Parathyroid adenoma (tissue), 2 donors: ENCODE measurements around the gene SMG7.
"Not testable (repeated sequence)": the region's sequence is repeated elsewhere in the genome, so short reads cannot be mapped to it uniquely, and the experiment has no call there.

ENCODE experiments used
- H2AFZ ChIP-seq: fragments of 300-600 bp; sonication (generic); one replicate; pipeline ENCODE4 v1.7.0; 2017; ENCODE audit warnings: antibody characterized with exemption, mild to moderate bottlenecking
- H3K27ac ChIP-seq: fragments of 300-600 bp; sonication (generic); one replicate; pipeline ENCODE4 v1.7.0; 2017
- H3K27me3 ChIP-seq: fragments of 300-600 bp; sonication (generic); one replicate; pipeline ENCODE4 v1.7.0; 2017; ENCODE audit warnings: low read length; ENCODE audit not compliant: control insufficient read depth, insufficient read depth
- H3K36me3 ChIP-seq: fragments of 300-600 bp; sonication (generic); one replicate; pipeline ENCODE4 v1.7.0; 2017; ENCODE audit warnings: low read length; ENCODE audit not compliant: control insufficient read depth, insufficient read depth
- H3K4me1 ChIP-seq: fragments of 300-600 bp; sonication (generic); one replicate; pipeline ENCODE4 v1.7.0; 2017; ENCODE audit warnings: control low read depth
- H3K4me2 ChIP-seq: fragments of 300-600 bp; sonication (generic); one replicate; pipeline ENCODE4 v1.7.0; 2017; ENCODE audit warnings: low read length
- H3K4me3 ChIP-seq: fragments of 300-600 bp; sonication (generic); one replicate; pipeline ENCODE4 v1.7.0; 2017; ENCODE audit warnings: low read depth, low read length
- H3K79me2 ChIP-seq: fragments of 300-600 bp; sonication (generic); one replicate; pipeline ENCODE4 v1.7.0; 2017; ENCODE audit warnings: control low read depth
- H3K9ac ChIP-seq: fragments of 300-600 bp; sonication (generic); one replicate; pipeline ENCODE4 v1.7.0; 2017; ENCODE audit warnings: mild to moderate bottlenecking
- H3K9me3 ChIP-seq: fragments of 300-600 bp; sonication (generic); one replicate; pipeline ENCODE4 v1.7.0; 2017; ENCODE audit warnings: low read length; ENCODE audit not compliant: control insufficient read depth
- TF ChIP-seq, protein P1 (sequence below): fragments of 300-600 bp; sonication (generic); IDR thresholded peaks from one replicate; pipeline ENCODE4 v1.7.0; 2017; ENCODE audit warnings: antibody characterized with exemption, mild to moderate bottlenecking
- donor health status: primary hyperparathyroidism.

Gene SMG7

GRCh38 chr1:183472488-183473216, at the start of gene SMG7:
Gene SMG7, plus strand, starts transcription at chr1:183472499. Its CDS starts 122 bp downstream, at chr1:183472621.
- Histone ChIP-seq H3K36me3 (no peaks in the 10 kb centered on the region), H3K4me3 (peak within 1 kb of the TSS; percentile 95), H3K27ac (peak within 1 kb of the TSS; percentile 98), H3K27me3 (no peaks in the 10 kb centered on the region), H3K4me1 (no peaks in the 10 kb centered on the region), H2AFZ (peak within 1 kb of the TSS; percentile 98), H3K9me3 (no peaks in the 10 kb centered on the region), H3K9ac (peak within 1 kb of the TSS; percentile 84), H3K4me2 (peak within 1 kb of the TSS; percentile 97), H3K79me2 (peaks cover 15% of the 10 kb centered on the region)
- TF ChIP-seq, protein P1, sequence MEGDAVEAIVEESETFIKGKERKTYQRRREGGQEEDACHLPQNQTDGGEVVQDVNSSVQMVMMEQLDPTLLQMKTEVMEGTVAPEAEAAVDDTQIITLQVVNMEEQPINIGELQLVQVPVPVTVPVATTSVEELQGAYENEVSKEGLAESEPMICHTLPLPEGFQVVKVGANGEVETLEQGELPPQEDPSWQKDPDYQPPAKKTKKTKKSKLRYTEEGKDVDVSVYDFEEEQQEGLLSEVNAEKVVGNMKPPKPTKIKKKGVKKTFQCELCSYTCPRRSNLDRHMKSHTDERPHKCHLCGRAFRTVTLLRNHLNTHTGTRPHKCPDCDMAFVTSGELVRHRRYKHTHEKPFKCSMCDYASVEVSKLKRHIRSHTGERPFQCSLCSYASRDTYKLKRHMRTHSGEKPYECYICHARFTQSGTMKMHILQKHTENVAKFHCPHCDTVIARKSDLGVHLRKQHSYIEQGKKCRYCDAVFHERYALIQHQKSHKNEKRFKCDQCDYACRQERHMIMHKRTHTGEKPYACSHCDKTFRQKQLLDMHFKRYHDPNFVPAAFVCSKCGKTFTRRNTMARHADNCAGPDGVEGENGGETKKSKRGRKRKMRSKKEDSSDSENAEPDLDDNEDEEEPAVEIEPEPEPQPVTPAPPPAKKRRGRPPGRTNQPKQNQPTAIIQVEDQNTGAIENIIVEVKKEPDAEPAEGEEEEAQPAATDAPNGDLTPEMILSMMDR = no peak

GRCh38 chr1:183423541-183423940, 48.8 kb upstream of the SMG7 start:
- no peaks in the 10 kb centered on the region for H3K36me3 ChIP-seq
- H2AFZ ChIP-seq = no peak overlapping the region
- H3K79me2 ChIP-seq = no peaks in the 10 kb centered on the region
- H3K4me2 ChIP-seq = no peak overlapping the region
- no peak overlapping the region for H3K4me3 ChIP-seq
- H3K9ac ChIP-seq = no peak overlapping the region
- no peaks in the 10 kb centered on the region for H3K27me3 ChIP-seq
- no peak overlapping the region for H3K27ac ChIP-seq
- H3K4me1 ChIP-seq = no peaks in the 10 kb centered on the region
- no peaks in the 10 kb centered on the region for H3K9me3 ChIP-seq
- TF ChIP-seq, protein P1 = no peak

DNA sequence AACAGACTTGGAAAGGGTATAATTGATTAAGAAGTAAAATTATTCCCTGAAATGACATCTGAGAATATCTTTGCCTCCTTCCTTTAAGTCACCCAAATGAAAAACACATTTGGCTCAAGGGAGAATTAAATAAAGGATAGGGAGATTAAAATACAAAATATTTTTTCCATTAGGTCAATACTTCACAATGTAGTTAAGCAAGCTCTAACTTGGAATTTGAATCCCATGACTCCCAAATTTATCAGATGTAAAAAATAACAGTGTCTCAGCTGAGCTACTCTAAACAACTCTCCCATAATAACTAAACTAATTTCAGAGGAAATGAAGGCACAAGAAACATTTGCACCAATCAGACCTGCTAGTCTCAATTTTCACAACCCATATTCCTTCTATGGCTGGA, 47.6 kb upstream of the SMG7 start:
- Histone ChIP-seq H3K27ac (no peak overlapping the region), H3K36me3 (no peaks in the 10 kb centered on the region), H3K4me1 (no peaks in the 10 kb centered on the region), H3K79me2 (no peaks in the 10 kb centered on the region), H3K27me3 (no peaks in the 10 kb centered on the region), H3K9me3 (no peaks in the 10 kb centered on the region), H3K4me3 (no peak overlapping the region), H2AFZ (no peak overlapping the region), H3K4me2 (no peak overlapping the region), H3K9ac (no peak overlapping the region)
- TF ChIP-seq, protein P1 = no peak

DNA sequence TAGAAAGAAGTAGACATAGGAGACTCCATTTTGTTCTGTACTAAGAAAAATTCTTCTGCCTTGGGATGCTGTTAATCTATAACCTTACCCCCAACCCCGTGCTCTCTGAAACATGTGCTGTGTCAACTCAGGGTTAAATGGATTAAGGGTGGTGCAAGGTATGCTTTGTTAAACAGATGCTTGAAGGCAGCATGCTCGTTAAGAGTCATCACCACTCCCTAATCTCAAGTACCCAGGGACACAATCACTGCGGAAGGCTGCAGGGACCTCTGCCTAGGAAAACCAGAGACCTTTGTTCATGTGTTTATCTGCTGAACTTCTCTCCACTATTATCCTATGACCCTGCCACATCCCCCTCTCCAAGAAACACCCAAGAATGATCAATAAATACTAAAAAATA, 44.7 kb upstream of the SMG7 start:
- H3K79me2 ChIP-seq, H3K4me2 ChIP-seq, H3K4me1 ChIP-seq, H3K4me3 ChIP-seq, H3K9me3 ChIP-seq, H3K27ac ChIP-seq, H3K9ac ChIP-seq, H2AFZ ChIP-seq, H3K27me3 ChIP-seq, H3K36me3 ChIP-seq: not testable (repeated sequence)

DNA sequence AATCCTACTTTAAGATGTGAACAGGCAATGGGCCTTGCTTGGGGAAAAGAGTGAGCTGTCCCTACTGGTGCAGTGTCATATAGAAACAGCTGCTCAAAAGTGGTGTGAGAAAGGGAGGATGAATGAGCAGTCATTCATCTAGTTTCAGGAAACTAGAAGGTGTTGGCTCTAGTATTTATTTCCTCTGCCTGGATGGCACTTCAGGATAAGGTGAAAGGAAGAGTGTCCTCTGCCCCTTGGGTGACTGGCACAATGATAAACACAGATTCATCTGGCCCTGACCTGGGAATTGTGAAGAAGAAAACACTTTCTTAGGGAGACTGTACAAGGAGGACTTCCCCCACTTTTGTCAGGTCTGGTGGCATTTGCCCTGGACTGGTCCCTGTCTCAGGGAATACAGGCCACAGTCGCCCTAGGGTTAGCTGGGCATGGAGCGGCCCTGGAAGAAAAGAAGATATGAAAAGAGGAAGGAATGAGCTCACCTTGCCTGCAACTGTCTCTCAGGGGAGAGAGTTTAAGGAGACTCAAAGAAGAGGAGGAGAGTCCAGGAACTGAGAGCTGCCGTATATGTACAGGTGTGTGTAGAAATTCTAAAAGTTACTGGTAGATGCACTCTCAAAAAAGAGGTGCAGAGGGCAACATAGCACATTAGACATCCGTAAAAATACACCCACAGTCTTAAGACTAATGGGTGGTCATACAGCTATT, 40.3 kb upstream of the SMG7 start:
- H3K9me3 ChIP-seq = no peaks in the 10 kb centered on the region
- TF ChIP-seq, protein P1 = no peak

More for the DNA sequence above, 40.3 kb upstream of the SMG7 start:
- H3K4me3 ChIP-seq = no peak overlapping the region
- H2AFZ ChIP-seq = no peak overlapping the region
- H3K36me3 ChIP-seq = no peaks in the 10 kb centered on the region
- no peaks in the 10 kb centered on the region for H3K4me1 ChIP-seq
- no peaks in the 10 kb centered on the region for H3K79me2 ChIP-seq
- H3K27ac ChIP-seq = no peak overlapping the region
- H3K9ac ChIP-seq = no peak overlapping the region
- H3K27me3 ChIP-seq = no peaks in the 10 kb centered on the region
- no peak overlapping the region for H3K4me2 ChIP-seq
